Mucosa of gallbladder (tissue), 1 donor: ENCODE results near the gene NWD2. TPM values are rescaled to one million over a fixed set of nuclear protein-coding genes. Genes with fewer than 3 reads are reported as not detected.

ENCODE experiments used
- DNase-seq: peaks from one replicate; pipeline ENCODE4 v3.0.0-alpha.2; 2020; ENCODE audit warnings: low spot score
- total RNA-seq: library from RNA; stranded (reverse); gene quantifications from one replicate; pipeline ENCODE4 v1.2.1, GENCODE V29; 2021
- donor health status: DM: no; HTN: no; CAD: no.

NWD2 gene
- total RNA-seq, 1 donor from 2014 or later = 0.09 TPM

GRCh38 chr4:37279894-37280592, 35.5 kb downstream of the NWD2 start:
- peak; percentile 15 for DNase-seq

DNA sequence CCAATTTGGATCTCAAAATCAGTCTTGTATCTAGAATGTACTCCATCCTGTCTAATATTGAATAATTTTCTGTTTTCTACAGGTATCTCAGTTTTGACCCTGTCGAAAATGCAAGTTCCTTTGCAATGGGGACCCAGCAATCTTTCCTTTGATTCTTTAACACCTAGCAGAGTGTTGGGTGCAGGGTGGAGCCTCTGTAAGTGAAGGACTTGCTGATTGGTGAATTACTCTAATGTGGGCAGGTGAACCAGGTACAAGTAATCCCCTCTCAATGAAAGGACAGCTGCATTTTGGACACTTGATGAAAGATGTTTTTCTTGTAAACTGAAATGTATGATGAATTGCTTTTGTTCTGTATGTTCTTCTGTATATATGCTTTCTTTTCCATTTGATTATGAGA, 54.9 kb downstream of the NWD2 start:
- DNase-seq = no peak

DNA sequence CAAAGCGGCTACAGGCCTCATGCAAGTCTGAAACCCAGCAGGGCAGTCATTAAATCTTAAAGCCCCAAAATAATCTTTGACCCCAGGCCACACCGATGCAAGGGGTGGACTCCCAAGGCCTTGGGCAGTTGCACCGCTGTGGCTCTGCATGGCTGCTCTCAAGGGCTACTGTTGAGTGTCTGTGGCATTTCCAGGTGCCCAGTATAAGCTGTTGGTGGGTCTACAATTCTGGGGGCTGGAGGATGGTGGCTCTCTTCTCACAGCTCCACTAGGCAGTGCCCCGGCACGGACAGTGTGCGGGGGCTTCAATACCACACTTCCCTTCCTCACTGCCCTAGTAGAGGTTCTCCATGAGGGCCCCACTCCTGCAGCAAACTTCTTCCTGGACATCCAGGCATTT, 60.1 kb downstream of the NWD2 start:
- DNase-seq = no peak

GRCh38 chr4:37305984-37306383, 61.4 kb downstream of the NWD2 start:
- DNase-seq = no peak

DNA sequence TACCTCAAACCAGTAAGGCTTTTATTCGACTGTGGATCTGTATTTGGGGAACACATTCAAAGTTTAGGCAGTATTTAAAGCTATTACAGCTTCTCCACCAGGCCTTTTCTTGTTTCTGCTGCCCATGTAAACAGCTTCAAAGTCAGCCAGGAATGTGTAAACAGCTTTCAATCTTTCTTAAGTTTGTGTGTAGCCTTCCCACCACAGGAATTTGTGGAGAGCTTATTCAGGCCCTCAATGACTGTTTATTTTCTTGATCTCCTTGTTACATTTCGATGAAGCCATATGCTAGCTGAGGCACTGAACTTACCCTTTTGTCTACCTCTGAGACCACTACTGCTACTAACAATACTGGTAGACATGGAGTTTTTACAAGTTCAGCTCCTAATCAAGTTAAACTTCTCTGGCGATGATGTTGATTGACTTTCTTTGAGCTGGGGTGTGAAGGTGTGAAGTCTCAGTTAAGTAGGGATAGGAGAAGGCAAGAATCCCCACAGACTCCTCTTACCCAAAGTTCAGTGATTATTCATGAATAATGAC, 72.6 kb downstream of the NWD2 start:
- DNase-seq = no peak

DNA sequence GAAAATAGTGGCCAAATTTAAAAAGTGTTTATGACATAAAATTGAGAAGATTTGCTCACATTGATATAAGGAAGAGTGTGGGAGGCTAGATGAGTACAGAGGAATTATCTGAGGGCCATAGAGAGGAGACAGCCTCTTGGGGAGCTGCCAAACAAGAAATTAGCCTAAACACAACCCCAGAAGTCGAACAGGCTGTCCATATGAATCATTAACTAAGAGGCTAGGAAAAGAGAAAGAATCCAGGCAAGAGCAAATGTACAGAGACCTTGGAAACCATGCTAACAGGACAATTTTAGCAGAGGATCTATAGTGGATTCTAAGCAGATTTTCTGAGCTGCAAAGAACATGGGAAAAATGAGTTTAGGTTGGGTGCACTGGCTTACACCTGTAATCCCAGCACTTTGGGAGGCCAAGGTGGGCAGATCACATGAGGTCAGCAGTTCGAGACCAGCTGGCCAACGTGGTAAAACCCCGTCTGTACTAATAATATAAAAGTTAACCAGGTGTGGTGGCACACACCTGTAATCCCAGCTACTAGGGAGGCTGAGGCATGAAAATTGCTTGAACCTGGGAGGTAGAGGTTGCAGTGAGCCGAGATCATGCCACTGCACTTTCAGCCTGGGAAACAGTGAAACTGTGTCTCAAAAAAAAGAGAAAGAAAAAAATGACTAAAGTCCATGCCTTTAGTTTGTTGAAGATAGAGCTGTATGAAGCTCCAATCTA, 76.1 kb downstream of the NWD2 start:
- peak; percentile 13 for DNase-seq

DNA sequence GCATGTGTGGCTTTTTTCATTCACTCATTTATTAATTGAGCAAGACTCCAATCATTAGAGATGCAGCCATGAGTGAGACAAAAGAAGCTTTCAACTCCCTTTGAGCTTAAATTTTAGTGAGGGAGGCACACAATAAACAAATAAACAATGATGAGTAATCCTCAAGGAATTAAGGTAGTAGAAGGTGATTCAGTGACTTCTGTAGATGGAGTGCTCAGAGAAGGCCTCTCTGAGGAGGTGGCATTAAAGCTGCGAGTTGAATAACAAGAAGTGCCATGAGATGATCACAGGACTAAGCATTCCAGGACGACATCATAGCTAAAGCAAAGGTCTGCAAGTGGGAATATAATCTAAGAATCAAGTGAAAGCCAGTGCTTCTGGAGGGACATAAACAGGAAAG, 77.6 kb downstream of the NWD2 start:
- DNase-seq = no peak

GRCh38 chr4:37324546-37324945, 80.0 kb downstream of the NWD2 start:
- no peak for DNase-seq

DNA sequence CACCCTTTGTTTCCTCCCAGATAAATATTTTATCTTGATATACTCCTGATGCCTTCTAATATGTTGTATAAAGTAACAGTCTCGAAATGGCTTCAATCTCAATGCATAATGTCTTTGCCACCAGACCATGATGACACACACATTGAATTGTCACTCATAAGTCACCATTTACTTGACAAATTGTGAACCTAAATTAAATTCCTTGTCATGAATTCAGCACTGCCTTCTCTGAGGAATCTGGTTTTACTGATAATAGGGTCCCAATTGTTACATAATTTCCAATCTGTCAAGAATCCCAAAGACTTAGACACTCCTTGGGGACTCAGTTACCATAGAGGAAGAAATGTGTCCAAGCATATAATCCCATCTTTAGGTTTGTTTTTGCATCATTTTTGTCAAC, 82.3 kb downstream of the NWD2 start:
- DNase-seq = no peak

GRCh38 chr4:37338972-37339371, 94.4 kb downstream of the NWD2 start:
- no peak for DNase-seq

GRCh38 chr4:37358748-37359147, 114.2 kb downstream of the NWD2 start:
- no peak for DNase-seq

DNA sequence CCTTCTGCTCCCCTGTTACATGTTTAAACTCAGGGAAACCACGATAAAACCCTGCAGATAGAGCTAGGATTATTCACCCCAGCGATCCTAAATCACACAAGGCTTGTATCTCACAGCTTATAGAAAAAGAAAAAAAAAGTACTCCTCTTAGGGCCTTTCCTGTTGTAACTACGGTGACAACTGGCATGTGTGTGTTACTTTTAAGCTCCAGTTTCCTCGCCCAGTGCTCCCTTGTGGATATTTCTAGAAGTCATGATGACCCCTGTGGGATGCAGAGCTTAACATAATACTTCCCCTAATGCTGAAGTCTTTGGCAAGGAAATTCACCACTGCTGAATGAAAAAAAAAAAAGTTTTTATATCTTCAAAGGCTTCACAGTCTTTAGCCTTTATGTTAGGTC, 114.7 kb downstream of the NWD2 start:
- no peak for DNase-seq

GRCh38 chr4:37365888-37366287, 121.3 kb downstream of the NWD2 start:
- no peak for DNase-seq

- no peak for DNase-seq
Observed at GRCh38 chr4:37367901-37368300, 123.4 kb downstream of the NWD2 start.

- no peak for DNase-seq
Observed at GRCh38 chr4:37370052-37370451, 125.5 kb downstream of the NWD2 start.

DNA sequence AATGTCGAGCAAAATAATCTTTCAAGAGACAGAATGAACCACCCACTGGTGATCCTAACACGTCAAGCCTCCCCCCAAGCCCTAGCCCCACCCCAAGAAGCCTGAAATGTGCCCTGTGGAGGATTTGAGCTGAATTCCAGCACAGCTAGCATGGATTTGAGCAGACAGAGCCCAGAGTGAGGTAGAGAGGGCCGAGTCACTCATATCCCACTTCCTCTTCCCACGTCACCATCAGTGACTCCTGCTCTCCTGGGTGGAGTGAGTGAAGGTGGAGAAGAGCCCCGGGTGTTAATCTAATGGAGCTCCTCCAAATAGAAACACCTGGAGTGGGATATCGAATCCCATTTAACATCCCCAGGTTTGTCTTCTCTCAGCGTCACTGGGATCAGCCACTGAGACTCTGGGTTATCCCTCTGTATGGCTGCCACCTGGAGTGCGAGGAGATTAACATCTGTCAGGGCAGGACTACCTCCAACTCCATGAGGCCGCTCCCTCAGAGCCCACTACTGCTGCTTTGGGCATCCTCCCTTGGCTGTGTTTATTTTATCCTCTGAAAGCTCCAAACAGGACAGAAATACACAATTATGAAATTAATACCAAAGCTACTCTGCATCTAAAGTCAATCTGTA, 136.6 kb downstream of the NWD2 start:
- no peak for DNase-seq

DNA sequence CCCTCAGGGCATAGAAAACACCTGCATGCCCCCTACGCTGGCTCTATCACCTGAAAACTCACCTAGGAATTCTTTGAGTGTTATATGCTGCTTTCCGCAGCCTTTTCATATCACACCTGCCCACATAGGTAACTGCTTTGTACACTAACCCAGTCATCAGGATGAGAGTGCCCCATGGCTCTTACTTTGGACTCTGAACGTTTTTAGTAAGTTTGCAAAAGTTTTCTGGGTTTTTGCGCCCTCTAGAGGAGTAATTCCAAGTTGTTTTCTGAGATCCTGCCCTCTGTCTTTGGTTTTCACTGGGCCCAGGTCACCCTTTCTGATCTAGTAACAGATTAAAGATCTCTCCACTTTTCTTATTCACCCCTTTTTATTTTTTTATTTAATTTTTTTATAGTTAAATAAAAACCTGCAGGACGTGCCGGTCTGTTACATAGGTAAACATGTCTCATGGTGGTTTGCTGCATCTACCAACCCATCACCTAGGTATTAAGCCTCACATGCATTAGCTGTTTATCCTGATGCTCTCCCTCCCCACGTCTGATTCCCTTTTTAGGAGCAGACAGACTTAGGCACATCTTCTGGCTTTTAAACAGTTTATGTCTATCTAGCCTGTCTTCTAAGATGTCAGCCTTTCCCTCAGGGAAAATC, 139.2 kb downstream of the NWD2 start:
- peak; percentile 32 for DNase-seq

GRCh38 chr4:37385424-37385823, 140.9 kb downstream of the NWD2 start:
- no peak for DNase-seq

DNA sequence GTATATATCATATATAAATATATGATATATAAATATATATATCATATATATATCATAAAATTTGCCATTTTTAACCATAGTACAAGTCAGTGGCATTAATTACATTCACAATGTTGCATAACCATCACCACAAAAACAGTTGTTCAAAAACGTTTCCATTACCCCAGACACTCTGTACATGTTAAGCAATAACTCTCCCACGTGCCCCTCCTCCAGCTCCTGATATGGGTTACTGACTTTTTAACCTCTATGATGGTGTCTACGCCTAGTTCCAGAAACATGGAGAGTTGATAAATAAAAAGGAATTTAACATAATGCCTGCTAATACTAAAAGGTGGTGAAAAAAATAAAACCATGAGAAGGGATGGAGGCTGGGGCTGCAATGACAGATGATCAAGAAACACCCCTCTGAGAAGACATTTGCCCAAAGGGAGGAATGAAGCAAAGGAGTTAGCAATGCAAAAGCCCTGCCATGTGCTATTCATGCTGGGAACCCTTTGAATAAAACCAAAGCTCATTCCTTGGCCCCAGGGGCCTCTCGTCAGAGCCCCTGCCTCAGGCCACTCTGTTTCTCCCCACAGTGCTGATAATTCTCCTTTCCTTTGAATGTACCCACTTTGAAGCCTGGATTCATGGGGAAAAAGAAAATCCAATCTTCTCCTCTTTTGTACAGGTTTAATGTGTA, 144.3 kb downstream of the NWD2 start:
- DNase-seq = no peak

GRCh38 chr4:37389366-37389765, 144.8 kb downstream of the NWD2 start:
- DNase-seq = no peak

DNA sequence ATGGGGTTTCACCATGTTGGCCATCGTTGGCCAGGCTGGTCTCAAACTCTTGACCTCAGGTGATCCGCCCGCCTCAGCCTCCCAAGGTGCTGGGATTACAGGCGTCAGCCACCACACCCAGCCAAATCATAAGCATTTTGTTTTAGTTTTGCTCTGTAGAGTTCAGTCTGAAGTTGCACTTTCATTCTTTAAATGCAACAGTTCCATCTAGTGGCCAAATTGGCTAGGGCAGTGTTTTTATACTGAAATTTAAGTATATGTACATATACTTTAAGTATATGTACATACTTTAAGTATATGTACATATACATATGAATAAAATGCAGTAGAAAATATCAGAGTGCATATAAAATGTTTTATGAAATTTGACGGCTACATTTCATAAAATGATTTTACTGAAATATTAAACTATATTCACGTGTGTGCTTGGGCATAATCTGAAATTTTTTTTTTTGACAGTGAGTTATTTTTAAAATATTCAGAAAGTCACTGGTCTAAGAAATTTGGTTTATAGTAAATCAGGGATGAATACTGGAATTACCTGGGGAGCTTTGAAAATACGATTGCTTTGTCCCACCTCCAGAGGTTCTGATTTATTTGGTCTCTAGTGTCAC, 145.5 kb downstream of the NWD2 start:
- DNase-seq = peak; percentile 40
